Neural cell (in vitro differentiated cells): ENCODE data around the gene PPL. TPM values are rescaled to one million over a fixed set of nuclear protein-coding genes. Genes with fewer than 3 reads are reported as not detected.

Experiments used
- H2AFZ ChIP-seq: fragments of 200-600, 300-800 bp; sonication (generic), shearing (Covaris generic); 2 replicates; pipeline ENCODE4 v1.6.0; 2014; ENCODE audit warnings: low read depth, mild to moderate bottlenecking, antibody characterized with exemption, low read length, moderate library complexity
- H3F3A ChIP-seq: fragments of 200-600 bp; shearing (Covaris generic); 2 replicates; pipeline ENCODE4 v1.6.1; 2016; ENCODE audit warnings: mild to moderate bottlenecking, moderate library complexity, mixed read lengths, antibody characterized with exemption, low read length; ENCODE audit not compliant: insufficient read depth, poor library complexity, severe bottlenecking
- H3K27ac ChIP-seq: fragments of 200-600, 300-800 bp; sonication (generic), shearing (Covaris generic); 2 replicates; pipeline ENCODE4 v1.5.1; 2014; ENCODE audit warnings: mild to moderate bottlenecking, low read length, moderate library complexity
- H3K27me3 ChIP-seq: fragments of 300-800, 200-600 bp; sonication (generic), shearing (Covaris generic); 2 replicates; pipeline ENCODE4 v1.6.0; 2014; ENCODE audit warnings: mild to moderate bottlenecking, low read depth, low read length, moderate library complexity; ENCODE audit not compliant: insufficient read depth
- H3K36me3 ChIP-seq: fragments of 300-800, 200-600 bp; sonication (generic), shearing (Covaris generic); 2 replicates; pipeline ENCODE4 v1.5.1; 2014; ENCODE audit warnings: mild to moderate bottlenecking, antibody characterized with exemption, low read length, moderate library complexity; ENCODE audit not compliant: insufficient read depth
- H3K4me2 ChIP-seq: fragments of 300-800, 200-600 bp; sonication (generic), shearing (Covaris generic); 2 replicates; pipeline ENCODE4 v1.6.0; 2014; ENCODE audit warnings: mild to moderate bottlenecking, low read length
- H3K4me3 ChIP-seq: fragments of 300-800, 200-600 bp; sonication (generic), shearing (Covaris generic); 2 replicates; pipeline ENCODE4 v1.5.1; 2014; ENCODE audit warnings: mild to moderate bottlenecking, low read length, moderate library complexity
- H3K79me2 ChIP-seq: fragments of 200-600 bp; shearing (Covaris generic); replicated peaks from 2 replicates; pipeline ENCODE4 v1.6.0; 2014; ENCODE audit warnings: mild to moderate bottlenecking, low read length, moderate library complexity; ENCODE audit not compliant: insufficient read depth
- H3K9ac ChIP-seq: fragments of 300-800, 200-600 bp; sonication (generic), shearing (Covaris generic); 2 replicates; pipeline ENCODE4 v1.6.1; 2016; ENCODE audit warnings: mild to moderate bottlenecking, low read length, mixed read lengths
- H3K9me2 ChIP-seq: fragments of 200-600 bp; shearing (Covaris generic); 2 replicates; pipeline ENCODE4 v1.6.1; 2016; ENCODE audit warnings: mild to moderate bottlenecking, low read length, mixed read lengths; ENCODE audit not compliant: insufficient read depth
- H3K9me3 ChIP-seq: fragments of 200-600, 300-800 bp; sonication (generic), shearing (Covaris generic); 2 replicates; pipeline ENCODE4 v1.6.1; 2016; ENCODE audit warnings: mild to moderate bottlenecking, mixed run types, low read length, moderate library complexity, mixed read lengths
- H4K20me1 ChIP-seq: fragments of 200-600 bp; shearing (Covaris generic); 2 replicates; pipeline ENCODE4 v1.6.1; 2016; ENCODE audit warnings: mild to moderate bottlenecking, mixed run types; ENCODE audit not compliant: insufficient read depth
- CTCF ChIP-seq: fragments of 450-650 bp; IDR thresholded peaks from 2 replicates; pipeline ENCODE4 v1.5.1; 2014; ENCODE audit warnings: antibody characterized with exemption, mild to moderate bottlenecking, moderate library complexity; ENCODE audit not compliant: poor library complexity, severe bottlenecking
- EP300 ChIP-seq: fragments of 450-650 bp; conservative IDR thresholded peaks from 2 replicates; pipeline ENCODE4 v1.6.1; 2014; ENCODE audit warnings: antibody characterized with exemption, mild to moderate bottlenecking, moderate library complexity; ENCODE audit not compliant: poor library complexity, severe bottlenecking
- EZH2 ChIP-seq: fragments of 200-600, 300-800 bp; shearing (Covaris generic), sonication (generic); IDR thresholded peaks from 2 replicates; pipeline ENCODE4 v1.6.1; 2014; ENCODE audit warnings: antibody characterized with exemption, low read length, borderline replicate concordance, mild to moderate bottlenecking; ENCODE audit not compliant: insufficient read depth, poor library complexity, severe bottlenecking
- MXI1 ChIP-seq: fragments of 450-650 bp; conservative IDR thresholded peaks from 2 replicates; pipeline ENCODE4 v1.6.1; 2014; ENCODE audit warnings: antibody characterized with exemption, mild to moderate bottlenecking; ENCODE audit not compliant: poor library complexity, severe bottlenecking
- POLR2AphosphoS5 ChIP-seq: IDR thresholded peaks from 2 replicates; pipeline ENCODE4 v1.6.1; 2012
- RAD21 ChIP-seq: fragments of 450-650 bp; conservative IDR thresholded peaks from 2 replicates; pipeline ENCODE4 v1.6.1; 2014; ENCODE audit warnings: antibody characterized with exemption, mild to moderate bottlenecking, moderate library complexity
- REST ChIP-seq: IDR thresholded peaks from 2 replicates; pipeline ENCODE4 v1.6.1; 2012; ENCODE audit warnings: borderline replicate concordance
- SMC3 ChIP-seq: fragments of 450-650 bp; conservative IDR thresholded peaks from 2 replicates; pipeline ENCODE4 v1.6.1; 2014; ENCODE audit warnings: antibody characterized with exemption, mild to moderate bottlenecking, moderate library complexity; ENCODE audit not compliant: poor library complexity
- TAF1 ChIP-seq: IDR thresholded peaks from 2 replicates; pipeline ENCODE4 v1.6.1; 2012; ENCODE audit warnings: low read depth
- polyA plus RNA-seq: library from polyadenylated mRNA; depleted of rRNA; stranded (reverse); fragments of >200 nt; gene quantifications from 2 replicates; pipeline ENCODE4 v1.2.3, GENCODE V29; 2014

The PPL gene
- polyA plus RNA-seq, 1 donor from 2014 or later: 0.81 TPM

DNA sequence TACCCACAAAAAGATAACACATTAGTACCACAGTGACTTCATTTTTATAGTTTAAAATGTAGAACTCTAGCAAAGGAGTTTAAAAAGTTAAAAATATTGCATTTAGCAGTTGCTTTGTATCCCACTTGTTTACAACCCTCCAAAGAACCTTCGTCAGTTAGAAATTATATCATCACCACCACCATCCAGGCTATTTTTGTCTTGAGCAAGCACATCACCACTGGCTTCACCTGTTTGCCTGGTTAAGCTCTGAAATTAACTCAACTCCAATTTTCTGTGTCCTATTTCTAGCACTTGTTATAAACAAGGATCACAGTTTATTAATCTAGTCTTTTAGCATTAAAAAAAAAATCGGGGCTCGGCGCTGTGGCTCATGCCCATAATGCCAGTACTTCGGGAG is 96.0 kb downstream of the PPL start:
- H3K9me2 ChIP-seq: no peaks in the 10 kb centered on the region
- H3K27ac ChIP-seq: no peak overlapping the region
- no peaks in the 10 kb centered on the region for H4K20me1 ChIP-seq
- no peaks in the 10 kb centered on the region for H3K9me3 ChIP-seq
- H3K36me3 ChIP-seq: no peaks in the 10 kb centered on the region
- TF ChIP-seq EZH2: no peak
- no peak for TF ChIP-seq CTCF
- no peak for TF ChIP-seq TAF1
- TF ChIP-seq REST: no peak
- TF ChIP-seq MXI1: no peak
- TF ChIP-seq SMC3: no peak
- no peaks in the 10 kb centered on the region for H3K27me3 ChIP-seq
- H3K4me3 ChIP-seq: no peak overlapping the region
- peaks cover 16% of the 10 kb centered on the region for H3K79me2 ChIP-seq
- no peaks in the 10 kb centered on the region for H3F3A ChIP-seq
- H2AFZ ChIP-seq: no peak overlapping the region
- no peak overlapping the region for H3K9ac ChIP-seq
- no peak overlapping the region for H3K4me2 ChIP-seq

DNA sequence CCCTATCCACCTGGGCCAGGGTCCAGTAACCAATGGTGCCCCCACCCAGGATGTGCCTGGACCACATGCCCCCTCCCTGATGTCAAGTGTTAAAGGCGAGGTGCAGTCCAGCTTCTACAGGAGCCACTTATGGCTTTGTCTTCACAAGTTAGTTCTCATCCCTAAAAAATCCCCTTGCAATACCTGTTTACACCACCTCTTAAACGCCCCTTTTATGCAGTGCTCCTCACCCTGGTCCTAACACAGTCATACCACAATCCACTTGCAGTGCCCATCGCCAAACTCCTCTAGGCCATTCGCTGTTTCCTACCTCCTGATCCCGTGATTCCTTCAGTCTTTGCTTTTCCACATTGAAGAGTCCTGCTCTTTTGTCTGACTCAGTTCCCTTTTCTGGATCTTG is 97.0 kb downstream of the PPL start:
- no peaks in the 10 kb centered on the region for H3K9me2 ChIP-seq
- H3K4me2 ChIP-seq: no peak overlapping the region
- H3K36me3 ChIP-seq: no peaks in the 10 kb centered on the region
- no peaks in the 10 kb centered on the region for H4K20me1 ChIP-seq
- no peak overlapping the region for H2AFZ ChIP-seq
- no peaks in the 10 kb centered on the region for H3K27me3 ChIP-seq
- H3K27ac ChIP-seq: no peak overlapping the region
- peaks cover 5% of the 10 kb centered on the region for H3K79me2 ChIP-seq
- no peaks in the 10 kb centered on the region for H3F3A ChIP-seq
- H3K4me3 ChIP-seq: no peak overlapping the region
- TF ChIP-seq POLR2AphosphoS5 (no peak), EZH2 (no peak), RAD21 (no peak), SMC3 (no peak), CTCF (no peak), REST (no peak), EP300 (no peak), TAF1 (no peak), MXI1 (no peak)
- no peak overlapping the region for H3K9ac ChIP-seq
- no peaks in the 10 kb centered on the region for H3K9me3 ChIP-seq
